ENCODE results near the gene CBARP. TPM values are rescaled to one million over a fixed set of nuclear protein-coding genes. Genes with fewer than 3 reads are reported as not detected.
A peak's percentile ranks its signal among the peaks of the same experiment; 100 is the strongest.

CBARP gene
- total and polyA plus RNA-seq, 2 of the 13 experiments (the other 11 are each of a cell fraction or from before 2014, with no cell fraction given): 1.2 to 1.4 TPM

- TF ChIP-seq ZNF407 (CRISPR knock-in tag; IDR thresholded peaks at IDR 0.05; ENCODE audit: not compliant biosample characterization): no peak
- TF ChIP-seq SMAD9 (CRISPR knock-in tag; IDR thresholded peaks at IDR 0.05): no peak
- no peak for TF ChIP-seq CBX1 (IDR thresholded peaks at IDR 0.05; ENCODE audit: low read depth)
- TF ChIP-seq ZNF333 (CRISPR knock-in tag; IDR thresholded peaks at IDR 0.05; ENCODE audit: borderline replicate concordance): 0 out of 2 replicates have a peak, but pooled peaks have one; percentile 59
- TF ChIP-seq PRDM4 (CRISPR knock-in tag; IDR thresholded peaks at IDR 0.05; ENCODE audit: borderline replicate concordance): no peak
- TF ChIP-seq ZNF749 (CRISPR knock-in tag; IDR thresholded peaks at IDR 0.05; ENCODE audit: borderline replicate concordance): no peak
- no peak for TF ChIP-seq U2AF1 (optimal IDR thresholded peaks at IDR 0.05; ENCODE audit: low read depth, low read length)
- TF ChIP-seq, protein P1, sequence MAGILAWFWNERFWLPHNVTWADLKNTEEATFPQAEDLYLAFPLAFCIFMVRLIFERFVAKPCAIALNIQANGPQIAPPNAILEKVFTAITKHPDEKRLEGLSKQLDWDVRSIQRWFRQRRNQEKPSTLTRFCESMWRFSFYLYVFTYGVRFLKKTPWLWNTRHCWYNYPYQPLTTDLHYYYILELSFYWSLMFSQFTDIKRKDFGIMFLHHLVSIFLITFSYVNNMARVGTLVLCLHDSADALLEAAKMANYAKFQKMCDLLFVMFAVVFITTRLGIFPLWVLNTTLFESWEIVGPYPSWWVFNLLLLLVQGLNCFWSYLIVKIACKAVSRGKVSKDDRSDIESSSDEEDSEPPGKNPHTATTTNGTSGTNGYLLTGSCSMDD (CRISPR knock-in tag; IDR thresholded peaks at IDR 0.05): no peak
- no peak for TF ChIP-seq ZNF296 (CRISPR knock-in tag; conservative IDR thresholded peaks at IDR 0.05)
- TF ChIP-seq ZNF263 (CRISPR knock-in tag; IDR thresholded peaks at IDR 0.05): peak; percentile 47
- TF ChIP-seq ZNF761 (CRISPR knock-in tag; conservative IDR thresholded peaks at IDR 0.05): 0 out of 2 replicates have a peak, but pooled peaks have one; percentile 61
- TF ChIP-seq GATA4 (IDR thresholded peaks at IDR 0.05; ENCODE audit: borderline replicate concordance, low read depth): no peak
- TF ChIP-seq PHF21A (CRISPR knock-in tag; IDR thresholded peaks at IDR 0.05): peak; percentile 10; the same call in 1 of the 2 replicates
- TF ChIP-seq, protein P2, sequence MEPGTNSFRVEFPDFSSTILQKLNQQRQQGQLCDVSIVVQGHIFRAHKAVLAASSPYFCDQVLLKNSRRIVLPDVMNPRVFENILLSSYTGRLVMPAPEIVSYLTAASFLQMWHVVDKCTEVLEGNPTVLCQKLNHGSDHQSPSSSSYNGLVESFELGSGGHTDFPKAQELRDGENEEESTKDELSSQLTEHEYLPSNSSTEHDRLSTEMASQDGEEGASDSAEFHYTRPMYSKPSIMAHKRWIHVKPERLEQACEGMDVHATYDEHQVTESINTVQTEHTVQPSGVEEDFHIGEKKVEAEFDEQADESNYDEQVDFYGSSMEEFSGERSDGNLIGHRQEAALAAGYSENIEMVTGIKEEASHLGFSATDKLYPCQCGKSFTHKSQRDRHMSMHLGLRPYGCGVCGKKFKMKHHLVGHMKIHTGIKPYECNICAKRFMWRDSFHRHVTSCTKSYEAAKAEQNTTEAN (CRISPR knock-in tag; conservative IDR thresholded peaks at IDR 0.05): no peak
- no peak for TF ChIP-seq PHF5A (CRISPR knock-in tag; IDR thresholded peaks at IDR 0.05; ENCODE audit: low read depth, unreplicated experiment)
- no peak for TF ChIP-seq ZFP36 (IDR thresholded peaks at IDR 0.05; ENCODE audit: borderline replicate concordance, low read depth, low read length, partially characterized antibody)
Measured at GRCh38 chr19:1284293-1284978, 46.6 kb upstream of the CBARP start (continued).
